Measurements from ENCODE around the gene TOM1L1. TPM values are rescaled to one million over a fixed set of nuclear protein-coding genes. Genes with fewer than 3 reads are reported as not detected.

The TOM1L1 gene
- total RNA-seq, 1 donor from 2014 or later: 107 TPM

DNA sequence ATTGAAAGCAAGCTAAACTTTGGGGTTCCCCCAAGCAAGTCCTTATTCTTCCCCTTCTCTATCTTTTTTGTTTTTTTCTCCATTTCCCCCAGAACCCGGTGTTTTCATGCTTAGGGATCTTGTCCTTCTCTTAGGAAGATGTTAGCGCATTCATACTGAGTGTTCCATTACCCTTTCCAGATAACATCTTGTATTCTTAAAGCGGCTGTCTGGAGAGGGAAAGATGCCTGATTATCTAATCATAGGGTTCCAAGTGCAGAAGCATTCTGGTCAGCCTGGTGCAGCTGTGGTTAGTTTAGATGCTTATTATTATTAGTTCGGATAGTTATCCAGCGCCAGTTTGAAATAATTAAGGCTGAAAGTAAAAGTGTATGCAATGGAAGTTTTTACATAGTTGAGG, 2.0 kb downstream of the TOM1L1 start:
- Histone ChIP-seq H3K79me2 (ENCODE audit: low read depth) (peaks cover 33% of the 10 kb centered on the region), H3K4me3 (no peak overlapping the region), H3K27me3 (no peaks in the 10 kb centered on the region), H3F3A (ENCODE audit: low read depth) (peaks cover 17% of the 10 kb centered on the region), H4K20me1 (ENCODE audit: low read depth) (no peaks in the 10 kb centered on the region), H3K9me3 (ENCODE audit: low read depth) (no peaks in the 10 kb centered on the region), H3K9ac (no peak overlapping the region), H3K36me3 (peaks cover 13% of the 10 kb centered on the region), H3K4me2 (no peak overlapping the region), H3K4me1 (peaks cover 10% of the 10 kb centered on the region), H2AFZ (replicated peaks) (no peak overlapping the region), H3K27ac (no peak overlapping the region)
- H3K9me3 Mint-ChIP-seq: no peaks in the 10 kb centered on the region
- peaks cover 4% of the 10 kb centered on the region for H3K27me3 Mint-ChIP-seq (ENCODE audit: insufficient read depth, low read depth)
- no peak overlapping the region for H3K27ac Mint-ChIP-seq
- H3K36me3 Mint-ChIP-seq: peaks cover 25% of the 10 kb centered on the region
- peaks cover 38% of the 10 kb centered on the region for H3K4me1 Mint-ChIP-seq
- no peak for TF ChIP-seq EZH2phosphoT487 (IDR thresholded peaks at IDR 0.05)
- TF ChIP-seq CTCF (IDR thresholded peaks at IDR 0.05): no peak
- TF ChIP-seq EZH2 (IDR thresholded peaks at IDR 0.05): no peak
- no peak overlapping the region for H3K4me3 Mint-ChIP-seq
- DNase-seq (ENCODE audit: low spot score): no peak

DNA sequence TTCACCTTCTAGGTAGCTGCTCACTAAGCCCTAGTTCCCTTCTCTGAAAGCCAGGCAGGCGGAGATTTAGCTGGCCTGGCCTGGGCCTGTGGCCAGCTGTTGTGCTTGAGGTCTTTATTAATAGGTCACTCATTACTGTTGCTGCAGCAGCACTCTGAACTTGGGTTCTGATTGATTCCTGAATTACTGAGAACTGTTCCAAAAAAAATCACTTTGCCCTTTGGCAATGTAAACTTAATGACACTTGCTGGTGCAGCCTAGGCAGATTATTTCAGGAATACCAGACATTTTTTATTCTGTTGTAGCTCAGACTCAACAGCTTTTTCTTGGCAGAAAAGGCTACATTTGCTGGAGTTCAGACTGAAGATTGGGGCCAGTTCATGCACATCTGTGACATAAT, 2.7 kb downstream of the TOM1L1 start:
- H3K27me3 Mint-ChIP-seq (ENCODE audit: insufficient read depth, low read depth): peaks cover 4% of the 10 kb centered on the region
- Histone ChIP-seq H3K36me3 (peaks cover 13% of the 10 kb centered on the region), H3K27me3 (no peaks in the 10 kb centered on the region), H3K4me3 (no peak overlapping the region), H3K79me2 (ENCODE audit: low read depth) (peaks cover 41% of the 10 kb centered on the region), H3K4me1 (peaks cover 16% of the 10 kb centered on the region), H3K9ac (no peak overlapping the region), H3F3A (ENCODE audit: low read depth) (peaks cover 17% of the 10 kb centered on the region), H3K27ac (no peak overlapping the region), H3K4me2 (peak overlapping the region; percentile 4), H2AFZ (replicated peaks) (no peak overlapping the region), H4K20me1 (ENCODE audit: low read depth) (no peaks in the 10 kb centered on the region), H3K9me3 (ENCODE audit: low read depth) (no peaks in the 10 kb centered on the region)
- H3K4me1 Mint-ChIP-seq: peaks cover 41% of the 10 kb centered on the region
- no peaks in the 10 kb centered on the region for H3K9me3 Mint-ChIP-seq
- no peak for DNase-seq (ENCODE audit: low spot score)
- H3K27ac Mint-ChIP-seq: no peak overlapping the region
- no peak overlapping the region for H3K4me3 Mint-ChIP-seq
- no peak for TF ChIP-seq CTCF (IDR thresholded peaks at IDR 0.05)
- TF ChIP-seq EZH2phosphoT487 (IDR thresholded peaks at IDR 0.05): no peak
- no peak for TF ChIP-seq EZH2 (IDR thresholded peaks at IDR 0.05)
- peaks cover 30% of the 10 kb centered on the region for H3K36me3 Mint-ChIP-seq

- H2AFZ ChIP-seq (replicated peaks): no peak overlapping the region
- H3K9me3 ChIP-seq (ENCODE audit: low read depth): no peaks in the 10 kb centered on the region
- H3K4me2 ChIP-seq: no peak overlapping the region
- H3K4me3 Mint-ChIP-seq: no peak overlapping the region
- H3K4me1 Mint-ChIP-seq: peaks cover 33% of the 10 kb centered on the region
- no peak overlapping the region for H3K27ac ChIP-seq
- H3K27ac Mint-ChIP-seq: peak overlapping the region; percentile 55
- peaks cover 14% of the 10 kb centered on the region for H3F3A ChIP-seq (ENCODE audit: low read depth)
- H3K36me3 Mint-ChIP-seq: peaks cover 40% of the 10 kb centered on the region
- no peaks in the 10 kb centered on the region for H3K9me3 Mint-ChIP-seq
- H3K27me3 Mint-ChIP-seq (ENCODE audit: insufficient read depth, low read depth): no peaks in the 10 kb centered on the region
- peaks cover 74% of the 10 kb centered on the region for H3K79me2 ChIP-seq (ENCODE audit: low read depth)
- TF ChIP-seq EZH2 (IDR thresholded peaks at IDR 0.05) (no peak), CTCF (IDR thresholded peaks at IDR 0.05) (no peak), EZH2phosphoT487 (IDR thresholded peaks at IDR 0.05) (no peak)
- H3K4me3 ChIP-seq: no peak overlapping the region
- H3K9ac ChIP-seq: no peak overlapping the region
- peaks cover 13% of the 10 kb centered on the region for H3K36me3 ChIP-seq
- H3K27me3 ChIP-seq: no peaks in the 10 kb centered on the region
- DNase-seq (ENCODE audit: low spot score): no peak
- peaks cover 29% of the 10 kb centered on the region for H3K4me1 ChIP-seq
- peaks cover 2% of the 10 kb centered on the region for H4K20me1 ChIP-seq (ENCODE audit: low read depth)
Observed at GRCh38 chr17:54906683-54907082, 6.0 kb downstream of the TOM1L1 start.

All from neural progenitor cell (in vitro differentiated cells).